G401 (cell line): ENCODE data around the gene UQCRC1. TPM values are rescaled to one million over a fixed set of nuclear protein-coding genes. Genes with fewer than 3 reads are reported as not detected.
A peak's percentile ranks its signal among the peaks of the same experiment; 100 is the strongest.

ENCODE experiments used
- DNase-seq: peaks from one replicate; pipeline ENCODE4 v3.0.0-alpha.2; 2015; ENCODE audit warnings: low spot score
- in situ Hi-C: cut with HindIII; loops from 2 replicates; pipeline ENCODE4 v1.10.0; 2016; ENCODE audit warnings: low sequenced_read_pairs, mixed read lengths
- total RNA-seq: library from RNA; depleted of rRNA; stranded (reverse); fragments of >200 nt; shearing (Covaris generic); gene quantifications from 2 replicates; pipeline ENCODE4 v1.2.3, GENCODE V29; 2014; rRNA removed

UQCRC1 gene
- total RNA-seq = 474 and 540 TPM in 2 replicates

GRCh38 chr3:48609088-48610005 is at the start of gene UQCRC1:
TSS of gene UQCRC1 (minus strand) at chr3:48609646. CDS start at chr3:48609620, 26 bp downstream.
- in situ Hi-C loops = no loop called here
- DNase-seq = peak; percentile 90

GRCh38 chr3:48656841-48657281 is 47.4 kb upstream of the UQCRC1 start:
- in situ Hi-C loops = no loop called here
- DNase-seq = no peak

- DNase-seq = peak; percentile 46
- in situ Hi-C loops = no loop called here
Measured at GRCh38 chr3:48656061-48656840, 46.8 kb upstream of the UQCRC1 start.

GRCh38 chr3:48655606-48656005 is 46.2 kb upstream of the UQCRC1 start:
- in situ Hi-C loops = no loop called here
- no peak for DNase-seq

DNA sequence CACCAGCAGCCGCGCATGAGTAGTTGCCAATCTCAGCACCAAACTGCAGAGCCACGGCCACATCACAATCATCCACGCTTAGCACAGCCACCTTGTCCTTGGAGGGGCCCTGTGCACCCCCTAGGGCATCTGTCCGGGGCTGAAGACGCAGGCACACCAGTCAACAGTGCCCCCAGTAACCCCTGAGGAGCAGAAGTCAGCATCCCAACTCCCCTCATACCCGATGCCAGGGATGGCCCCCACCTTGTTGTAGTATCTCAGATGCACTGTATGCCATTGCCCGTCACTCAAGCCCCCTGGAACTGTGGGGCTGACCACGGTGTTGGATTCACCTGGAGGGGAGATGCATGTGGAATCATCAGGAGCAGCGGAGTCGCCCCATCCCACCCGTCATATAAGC is 45.6 kb upstream of the UQCRC1 start:
- no peak for DNase-seq
- in situ Hi-C loops = no loop called here

DNA sequence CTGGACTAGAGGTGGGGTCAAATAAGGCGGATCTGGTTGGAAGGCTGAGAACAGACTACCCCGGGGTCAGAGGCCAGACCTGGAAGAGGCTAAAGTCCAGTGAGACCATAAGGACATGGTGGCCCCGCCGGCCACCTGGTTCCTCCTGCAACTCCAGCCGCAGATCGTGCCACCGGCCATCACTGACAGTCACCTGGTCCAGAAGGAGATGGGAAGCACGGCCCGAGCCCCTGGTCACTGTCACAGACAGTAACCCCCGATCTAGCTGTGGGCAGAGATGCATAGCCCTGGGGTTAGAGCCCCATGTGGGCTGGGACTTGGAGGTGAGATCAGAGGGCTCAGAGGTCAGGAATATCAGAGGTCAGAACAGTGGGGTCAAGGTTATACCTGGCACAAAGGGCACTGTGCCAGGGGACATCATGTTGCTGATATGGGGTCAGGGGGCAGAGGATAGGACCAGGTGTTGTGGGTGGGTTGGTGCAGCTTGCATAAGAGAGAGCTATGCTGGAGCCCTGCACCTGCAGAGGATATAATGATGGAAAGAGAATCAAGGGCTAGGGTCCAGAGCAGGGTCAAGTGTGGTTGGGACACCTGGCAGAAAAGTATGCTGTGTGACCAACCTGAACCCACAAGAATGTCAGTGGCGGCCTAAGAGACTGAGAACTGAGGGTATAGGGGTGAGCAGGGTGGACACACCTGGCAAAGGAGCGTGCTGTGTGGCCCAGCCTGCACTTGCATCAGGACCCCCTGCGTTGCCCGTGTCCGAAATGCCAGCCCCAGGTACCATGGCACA is 43.7 kb upstream of the UQCRC1 start:
- in situ Hi-C loops = no loop called here
- no peak for DNase-seq

- no peak for DNase-seq
- in situ Hi-C loops = no loop called here
Measured at GRCh38 chr3:48651771-48652170, 42.3 kb upstream of the UQCRC1 start.

- no peak for DNase-seq
- in situ Hi-C loops = no loop called here
Measured at GRCh38 chr3:48650723-48651122, 41.3 kb upstream of the UQCRC1 start.

GRCh38 chr3:48648188-48648850 is 38.9 kb upstream of the UQCRC1 start:
- no peak for DNase-seq
- in situ Hi-C loops = no loop called here

DNA sequence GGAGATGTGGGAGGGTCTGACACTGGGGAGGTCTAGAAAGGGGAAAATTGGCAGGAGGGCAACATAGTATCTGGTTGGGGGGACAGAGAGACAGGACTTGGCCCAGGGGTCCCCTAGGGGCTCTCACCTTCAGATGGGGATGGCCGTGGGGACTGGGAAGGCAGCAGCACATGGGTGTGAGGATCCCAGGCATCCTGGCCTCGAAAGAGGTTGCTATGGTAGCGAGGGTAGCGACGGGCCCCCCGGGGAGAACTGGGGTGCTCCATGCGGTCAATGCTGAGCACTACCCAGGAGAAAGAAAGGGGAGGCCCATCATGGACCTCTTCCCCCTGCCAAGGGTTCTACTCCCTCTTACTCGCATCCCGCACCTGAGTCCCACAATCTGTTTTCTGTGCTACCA is 38.3 kb upstream of the UQCRC1 start:
- in situ Hi-C loops = no loop called here
- DNase-seq = no peak

DNA sequence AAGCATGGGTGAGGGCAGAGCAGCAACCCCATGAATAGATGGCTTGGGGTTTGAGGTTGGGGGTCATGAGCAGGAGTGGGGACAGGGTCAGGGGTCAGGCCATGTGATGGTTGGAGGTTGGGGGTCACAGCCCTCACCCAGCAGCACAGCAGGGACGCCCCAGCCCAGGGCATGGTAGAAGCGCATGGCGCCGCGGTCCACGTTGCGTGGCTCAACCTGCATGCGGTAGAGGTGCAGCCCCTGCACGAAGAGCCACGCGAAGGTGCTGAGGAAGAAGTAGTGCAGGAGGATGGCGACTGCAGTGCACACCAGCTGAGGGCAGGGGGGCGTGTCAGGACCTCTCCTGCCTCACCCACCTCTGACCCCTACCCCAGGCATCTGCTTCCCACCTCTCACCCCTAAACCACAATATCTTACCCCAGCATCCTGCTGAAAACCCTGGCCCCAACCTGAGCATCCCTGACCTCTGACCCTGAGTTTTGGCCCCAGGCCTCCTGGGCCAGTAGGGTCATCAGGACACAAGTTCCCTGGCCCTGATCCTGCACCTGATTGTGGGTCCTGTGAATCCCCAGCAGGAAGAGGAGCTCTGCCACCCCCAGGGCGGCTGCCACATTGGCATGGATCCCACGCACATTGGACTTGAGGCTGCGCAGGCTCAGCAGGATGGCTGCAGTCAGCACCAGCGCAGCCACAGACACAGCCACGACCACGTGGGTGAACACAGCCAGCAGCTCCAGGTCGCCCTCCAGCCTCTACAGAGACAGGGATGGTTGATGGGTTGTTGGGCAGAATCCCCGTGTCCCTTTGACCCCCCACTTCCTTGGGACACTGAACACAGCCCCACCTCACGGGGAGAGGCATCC is 35.7 kb upstream of the UQCRC1 start:
- in situ Hi-C loops = no loop called here
- no peak for DNase-seq

DNA sequence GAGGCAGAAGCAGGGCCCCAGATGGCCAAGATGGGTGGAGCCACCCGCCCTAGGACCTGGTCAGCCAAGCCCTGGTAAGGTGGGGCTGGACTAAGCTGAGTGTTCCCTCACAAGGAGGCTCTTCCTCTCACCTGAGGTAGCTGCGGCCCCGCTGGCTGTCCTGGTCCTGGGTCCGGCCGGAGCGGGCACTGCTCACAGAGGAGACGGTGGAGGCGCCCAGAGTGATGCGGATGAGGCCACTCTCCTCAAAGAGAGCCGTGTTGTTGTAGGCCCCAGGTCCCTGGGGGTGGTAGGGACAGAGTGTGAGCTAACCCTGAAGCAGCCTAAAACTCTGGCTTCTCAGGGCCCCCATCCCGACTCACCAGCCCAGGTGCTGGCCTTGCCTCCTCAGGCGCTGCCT is 33.2 kb upstream of the UQCRC1 start:
- no peak for DNase-seq
- in situ Hi-C loops = no loop called here

DNA sequence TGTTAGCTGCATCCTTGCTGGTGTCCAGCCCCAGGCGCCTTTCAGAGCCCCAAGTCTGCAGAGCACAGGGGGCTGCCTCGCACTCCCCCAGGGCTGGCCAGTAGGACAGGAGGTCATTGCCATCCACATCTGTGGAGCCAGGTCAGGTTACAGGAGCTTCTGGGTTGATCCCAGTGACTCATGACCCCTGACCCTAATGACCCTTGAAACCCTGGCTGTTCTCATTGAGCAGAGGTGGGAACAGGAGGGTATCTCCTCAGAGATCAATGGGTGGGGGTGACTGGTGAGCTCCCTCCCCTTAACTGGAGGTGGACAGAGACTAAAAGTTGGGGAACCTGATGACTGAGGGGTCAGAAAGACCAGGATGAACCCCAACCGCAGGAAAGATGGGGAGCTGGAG is 31.9 kb upstream of the UQCRC1 start:
- in situ Hi-C loops = no loop called here

GRCh38 chr3:48639944-48640606 is 30.6 kb upstream of the UQCRC1 start:
- DNase-seq = no peak
- in situ Hi-C loops = no loop called here

More for the DNA sequence above, 31.9 kb upstream of the UQCRC1 start:
- DNase-seq = no peak

GRCh38 chr3:48637305-48637704 is 27.9 kb upstream of the UQCRC1 start:
- in situ Hi-C loops = no loop called here
- DNase-seq = no peak

DNA sequence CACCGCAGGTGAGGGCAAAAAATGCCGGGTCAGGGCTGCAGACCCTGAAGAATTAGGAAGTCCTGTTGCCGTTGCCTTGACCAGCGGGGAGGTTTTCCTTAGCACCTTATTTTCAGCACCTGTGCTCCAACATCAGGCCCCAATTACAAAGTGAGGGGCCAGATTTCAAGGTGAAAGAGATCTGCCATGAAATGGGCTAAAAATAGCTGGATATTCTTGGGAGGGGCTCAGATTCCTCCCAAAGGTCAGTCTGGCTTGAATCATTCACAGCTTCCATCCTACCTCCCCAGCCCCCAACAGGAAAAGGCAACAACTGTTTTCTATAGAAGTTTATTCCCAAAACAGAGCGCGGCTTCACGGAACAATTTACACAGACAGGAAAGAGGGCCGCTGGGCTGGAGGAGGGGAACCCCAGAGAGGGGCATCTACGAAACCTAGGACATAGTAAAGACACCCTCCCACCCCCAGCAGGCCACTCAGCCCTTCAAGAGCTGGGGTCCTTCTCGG is 26.8 kb upstream of the UQCRC1 start:
- in situ Hi-C loops = no loop called here
- DNase-seq = no peak

DNA sequence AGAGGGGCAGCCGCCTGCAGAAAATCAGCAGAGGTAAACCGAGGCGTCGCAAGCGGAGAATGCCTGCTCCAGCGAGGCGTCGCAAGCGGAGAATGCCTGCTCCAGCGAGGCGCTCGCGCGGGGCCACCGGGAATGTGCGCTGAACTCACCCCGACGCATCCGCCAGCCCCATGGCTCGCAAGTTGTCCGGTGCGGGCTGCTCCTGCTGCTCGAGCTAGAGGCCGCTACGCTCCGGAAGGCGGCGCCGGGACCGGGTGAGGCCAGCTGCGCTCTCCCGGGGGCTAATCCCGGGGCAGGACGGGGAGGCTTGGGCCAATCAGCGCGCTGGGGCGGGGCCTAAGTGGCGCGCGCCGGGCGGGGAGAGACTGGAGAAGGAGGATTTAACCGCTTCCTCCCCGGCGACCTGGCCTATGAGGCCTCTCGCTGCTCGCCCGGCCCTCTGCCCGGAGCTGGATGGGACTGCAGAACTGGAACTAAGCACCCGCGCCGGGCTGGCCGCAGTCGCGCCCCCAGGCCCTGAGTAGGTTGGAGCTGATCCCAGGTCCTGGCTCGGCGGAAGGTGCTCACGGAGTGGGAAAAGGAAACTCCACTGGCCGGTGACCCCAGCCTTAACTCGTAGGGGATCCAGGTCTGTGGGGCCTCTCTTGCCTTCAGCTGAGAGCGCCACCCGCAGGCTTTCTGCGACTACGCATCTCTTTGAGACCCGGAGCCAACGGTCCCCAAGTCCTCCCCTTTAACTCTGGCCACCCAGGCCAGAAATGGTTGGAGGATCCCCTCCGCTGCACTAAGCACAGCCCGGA is 26.0 kb upstream of the UQCRC1 start, which contains the start of gene SLC26A6:
TSS of gene SLC26A6 (minus strand) at position 240 of the 800 bp plus-strand sequence. CDS start at position 172, 68 bp downstream.
- DNase-seq = peak; percentile 95
- in situ Hi-C loops = no loop called here
